ENCODE results near the gene GUCD1. TPM values are rescaled to one million over a fixed set of nuclear protein-coding genes. Genes with fewer than 3 reads are reported as not detected.

Gene GUCD1
- total and polyA plus RNA-seq, 2 of the 13 experiments (the other 11 are each of a cell fraction or from before 2014, with no cell fraction given), result 128 to 245 TPM

DNA sequence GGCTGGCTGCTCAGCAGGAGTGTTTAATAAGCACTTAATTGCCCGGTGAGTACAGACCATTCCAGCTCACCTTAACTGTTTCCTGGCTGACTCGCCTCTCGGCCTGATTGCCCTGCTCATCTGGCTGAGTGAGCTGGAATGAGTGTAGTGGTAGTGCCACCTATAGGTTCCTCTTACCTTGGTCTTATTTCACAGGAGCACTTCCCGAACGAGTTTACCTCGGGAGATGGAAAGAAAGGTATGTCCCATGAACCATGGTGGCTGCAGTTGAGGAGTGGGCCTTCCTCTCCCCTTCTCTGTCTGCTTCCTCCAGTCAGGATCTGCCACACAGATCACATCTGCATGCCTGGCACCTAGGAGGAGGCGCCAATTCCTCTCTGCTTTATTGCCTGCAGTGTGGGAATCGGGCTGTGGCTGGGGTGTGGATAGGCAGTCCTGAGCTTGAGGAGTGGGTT is 33.1 kb downstream of the GUCD1 start (continued):
- TF ChIP-seq, protein P1, sequence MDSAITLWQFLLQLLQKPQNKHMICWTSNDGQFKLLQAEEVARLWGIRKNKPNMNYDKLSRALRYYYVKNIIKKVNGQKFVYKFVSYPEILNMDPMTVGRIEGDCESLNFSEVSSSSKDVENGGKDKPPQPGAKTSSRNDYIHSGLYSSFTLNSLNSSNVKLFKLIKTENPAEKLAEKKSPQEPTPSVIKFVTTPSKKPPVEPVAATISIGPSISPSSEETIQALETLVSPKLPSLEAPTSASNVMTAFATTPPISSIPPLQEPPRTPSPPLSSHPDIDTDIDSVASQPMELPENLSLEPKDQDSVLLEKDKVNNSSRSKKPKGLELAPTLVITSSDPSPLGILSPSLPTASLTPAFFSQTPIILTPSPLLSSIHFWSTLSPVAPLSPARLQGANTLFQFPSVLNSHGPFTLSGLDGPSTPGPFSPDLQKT (CRISPR knock-in tag; IDR thresholded peaks at IDR 0.05; ENCODE audit: borderline replicate concordance), result no peak
- TF ChIP-seq CBX5 (CRISPR knock-in tag; IDR thresholded peaks at IDR 0.05; ENCODE audit: borderline replicate concordance) (peak; percentile 91), ELF4 (CRISPR knock-in tag; IDR thresholded peaks at IDR 0.05; ENCODE audit: borderline replicate concordance) (no peak), SALL1 (CRISPR knock-in tag; IDR thresholded peaks at IDR 0.05) (peak; percentile 78), ZNF414 (CRISPR knock-in tag; IDR thresholded peaks at IDR 0.05) (0 out of 2 replicates have a peak, but pooled peaks have one; percentile 40), SETDB1 (CRISPR knock-in tag; IDR thresholded peaks at IDR 0.05; ENCODE audit: borderline replicate concordance) (no peak), ZNF691 (CRISPR knock-in tag; IDR thresholded peaks at IDR 0.05; ENCODE audit: borderline replicate concordance, low read depth) (peak; percentile 73), HOXA3 (CRISPR knock-in tag; IDR thresholded peaks at IDR 0.05) (peak; percentile 50; the same call in 1 of the 2 replicates), ZNF280D (CRISPR knock-in tag; IDR thresholded peaks at IDR 0.05) (peak; percentile 26; the same call in 1 of the 2 replicates), HDAC2 (CRISPR knock-in tag; IDR thresholded peaks at IDR 0.05) (peak; percentile 65; the same call in 1 of the 2 replicates), CTCF (CRISPR knock-in tag; IDR thresholded peaks at IDR 0.05) (peak; percentile 99), ZNF24 (IDR thresholded peaks at IDR 0.05) (0 out of 2 replicates have a peak, but pooled peaks have one; percentile 32), IKZF5 (CRISPR knock-in tag; IDR thresholded peaks at IDR 0.05) (0 out of 2 replicates have a peak, but pooled peaks have one; percentile 17), MTF2 (CRISPR knock-in tag; IDR thresholded peaks at IDR 0.05; ENCODE audit: borderline replicate concordance) (0 out of 2 replicates have a peak, but pooled peaks have one; percentile 67), THAP11 (CRISPR knock-in tag; IDR thresholded peaks at IDR 0.05) (peak; percentile 23; the same call in 1 of the 2 replicates)
- TF ChIP-seq, protein P2, sequence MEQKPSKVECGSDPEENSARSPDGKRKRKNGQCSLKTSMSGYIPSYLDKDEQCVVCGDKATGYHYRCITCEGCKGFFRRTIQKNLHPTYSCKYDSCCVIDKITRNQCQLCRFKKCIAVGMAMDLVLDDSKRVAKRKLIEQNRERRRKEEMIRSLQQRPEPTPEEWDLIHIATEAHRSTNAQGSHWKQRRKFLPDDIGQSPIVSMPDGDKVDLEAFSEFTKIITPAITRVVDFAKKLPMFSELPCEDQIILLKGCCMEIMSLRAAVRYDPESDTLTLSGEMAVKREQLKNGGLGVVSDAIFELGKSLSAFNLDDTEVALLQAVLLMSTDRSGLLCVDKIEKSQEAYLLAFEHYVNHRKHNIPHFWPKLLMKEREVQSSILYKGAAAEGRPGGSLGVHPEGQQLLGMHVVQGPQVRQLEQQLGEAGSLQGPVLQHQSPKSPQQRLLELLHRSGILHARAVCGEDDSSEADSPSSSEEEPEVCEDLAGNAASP (CRISPR knock-in tag; IDR thresholded peaks at IDR 0.05; ENCODE audit: borderline replicate concordance), result peak; percentile 59
- TF ChIP-seq, protein P3, sequence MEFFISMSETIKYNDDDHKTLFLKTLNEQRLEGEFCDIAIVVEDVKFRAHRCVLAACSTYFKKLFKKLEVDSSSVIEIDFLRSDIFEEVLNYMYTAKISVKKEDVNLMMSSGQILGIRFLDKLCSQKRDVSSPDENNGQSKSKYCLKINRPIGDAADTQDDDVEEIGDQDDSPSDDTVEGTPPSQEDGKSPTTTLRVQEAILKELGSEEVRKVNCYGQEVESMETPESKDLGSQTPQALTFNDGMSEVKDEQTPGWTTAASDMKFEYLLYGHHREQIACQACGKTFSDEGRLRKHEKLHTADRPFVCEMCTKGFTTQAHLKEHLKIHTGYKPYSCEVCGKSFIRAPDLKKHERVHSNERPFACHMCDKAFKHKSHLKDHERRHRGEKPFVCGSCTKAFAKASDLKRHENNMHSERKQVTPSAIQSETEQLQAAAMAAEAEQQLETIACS (CRISPR knock-in tag; IDR thresholded peaks at IDR 0.05), result no peak
